Activated T-cell treated with anti-CD3 and anti-CD28 coated beads, Interleukin-2, amount 50 U/mL, for 4 hours (primary cell): Measurements from ENCODE around the gene DNAI4. TPM values are rescaled to one million over a fixed set of nuclear protein-coding genes. Genes with fewer than 3 reads are reported as not detected.
"Not testable (repeated sequence)": the region's sequence is repeated elsewhere in the genome, so short reads cannot be mapped to it uniquely, and the experiment has no call there.

Source experiments
- ATAC-seq, 2 donors: fragments of 200-7000 bp; cut with Tn5 transposase; one replicate each; pipeline ENCODE4 v1.10.0; 2021
- DNase-seq: peaks from one replicate; pipeline ENCODE4 v3.0.0-alpha.2; 2020
- H3K27me3 Mint-ChIP-seq: one replicate; pipeline ENCODE4 v1.8.0; 2021; ENCODE audit warnings: low read depth, mixed read lengths
- H3K36me3 Mint-ChIP-seq: one replicate; pipeline ENCODE4 v1.8.0; 2022; ENCODE audit warnings: mixed read lengths; ENCODE audit not compliant: insufficient read depth
- H3K4me1 Mint-ChIP-seq: one replicate; pipeline ENCODE4 v1.8.0; 2021; ENCODE audit warnings: low read depth, mixed read lengths
- H3K4me3 Mint-ChIP-seq: one replicate; pipeline ENCODE4 v1.8.0; 2021; ENCODE audit warnings: mild to moderate bottlenecking, moderate library complexity, mixed read lengths
- H3K9me3 Mint-ChIP-seq: one replicate; pipeline ENCODE4 v1.8.0; 2021; ENCODE audit warnings: mixed read lengths
- total RNA-seq, 3 donors: library from RNA; stranded (reverse); gene quantifications; one replicate each; pipeline ENCODE4 v1.2.1, GENCODE V29; 2021

Gene DNAI4, protein sequence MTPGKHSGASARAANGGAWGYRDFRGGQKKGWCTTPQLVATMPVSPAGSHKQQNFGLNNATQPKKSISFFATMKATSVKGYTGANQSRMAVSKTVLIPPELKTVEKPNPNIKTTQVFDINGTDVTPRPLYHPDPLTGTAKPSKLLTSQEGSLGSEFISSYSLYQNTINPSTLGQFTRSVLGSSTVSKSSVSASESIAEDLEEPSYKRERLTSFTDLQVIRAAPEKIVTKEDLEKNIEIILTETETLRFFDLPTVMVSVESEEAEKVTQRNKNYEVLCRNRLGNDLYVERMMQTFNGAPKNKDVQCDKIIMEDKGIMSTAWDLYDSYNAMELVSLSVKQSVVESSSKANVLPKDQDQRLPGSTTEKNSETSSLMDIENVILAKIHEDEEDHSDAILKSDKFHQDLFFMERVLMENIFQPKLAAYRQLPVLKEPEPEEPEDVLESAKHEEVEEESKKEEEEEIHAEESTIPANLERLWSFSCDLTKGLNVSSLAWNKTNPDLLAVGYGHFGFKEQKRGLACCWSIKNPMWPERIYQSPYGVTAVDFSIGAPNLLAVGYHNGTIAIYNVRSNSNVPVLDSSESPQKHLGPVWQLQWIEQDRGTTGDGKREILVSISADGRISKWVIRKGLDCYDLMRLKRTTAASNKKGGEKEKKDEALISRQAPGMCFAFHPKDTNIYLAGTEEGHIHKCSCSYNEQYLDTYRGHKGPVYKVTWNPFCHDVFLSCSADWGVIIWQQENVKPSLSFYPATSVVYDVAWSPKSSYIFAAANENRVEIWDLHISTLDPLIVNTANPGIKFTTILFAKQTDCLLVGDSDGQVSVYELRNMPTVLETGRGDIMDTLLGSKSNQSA
- total RNA-seq = 1 to 10 TPM; 1.2 to 2.6 (median 1.3) TPM

DNA sequence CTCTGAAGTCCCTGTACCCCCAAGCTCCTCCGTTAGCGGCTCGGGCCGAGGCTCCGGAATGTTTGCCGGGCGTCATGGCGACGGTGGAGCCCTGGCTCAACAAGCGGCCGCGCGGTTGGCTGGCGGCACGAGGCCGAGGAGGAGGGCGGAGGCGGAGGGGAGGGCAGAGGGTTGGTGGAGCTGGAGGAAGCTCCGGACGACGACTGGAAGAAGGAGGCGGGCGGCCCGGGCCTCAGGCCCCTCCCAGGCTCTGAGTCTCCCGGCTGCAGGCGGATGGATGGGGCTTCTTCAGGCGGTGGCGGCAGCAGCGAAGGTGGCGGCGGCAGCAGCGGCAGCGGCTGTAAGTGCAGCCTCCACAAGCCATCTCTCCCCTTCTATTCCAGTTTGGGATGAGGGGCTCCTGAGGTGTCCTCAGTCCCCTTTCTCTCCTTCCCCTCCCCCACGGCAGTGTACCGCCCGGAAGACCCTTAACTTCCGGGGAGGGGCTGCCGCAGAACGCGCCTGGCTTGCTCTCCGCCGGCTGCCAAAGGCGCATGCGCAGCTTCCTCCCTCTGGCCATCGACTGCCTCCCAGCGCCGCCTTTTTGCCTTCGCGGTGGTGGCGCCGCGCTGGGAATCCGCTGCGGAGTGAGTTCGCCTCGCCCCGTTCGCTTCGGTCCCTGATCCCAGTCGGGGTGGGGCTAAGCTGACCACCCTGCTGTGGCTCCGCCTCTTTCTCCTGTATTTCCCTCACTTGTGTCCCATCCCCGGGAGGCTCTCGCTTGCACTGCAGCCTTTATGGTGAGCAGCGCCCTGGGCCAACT lies at the start of gene DNAI4, which contains the start of gene MIER1:
TSS of gene DNAI4 (minus strand) at position 101 of the 802 bp plus-strand sequence. CDS start at position 76, 25 bp downstream.
TSS of gene MIER1 (plus strand) at position 235 of the 802 bp plus-strand sequence. CDS start at position 274, 39 bp downstream.
- Mint-ChIP-seq H3K4me3 (peak within 1 kb of the TSS; percentile 95), H3K4me1 (peaks cover 49% of the 10 kb centered on the region), H3K9me3 (no peaks in the 10 kb centered on the region), H3K27me3 (no peaks in the 10 kb centered on the region), H3K36me3 (peaks cover 2% of the 10 kb centered on the region)
- DNase-seq (peak; percentile 94), ATAC-seq (peak; percentile 96)

DNA sequence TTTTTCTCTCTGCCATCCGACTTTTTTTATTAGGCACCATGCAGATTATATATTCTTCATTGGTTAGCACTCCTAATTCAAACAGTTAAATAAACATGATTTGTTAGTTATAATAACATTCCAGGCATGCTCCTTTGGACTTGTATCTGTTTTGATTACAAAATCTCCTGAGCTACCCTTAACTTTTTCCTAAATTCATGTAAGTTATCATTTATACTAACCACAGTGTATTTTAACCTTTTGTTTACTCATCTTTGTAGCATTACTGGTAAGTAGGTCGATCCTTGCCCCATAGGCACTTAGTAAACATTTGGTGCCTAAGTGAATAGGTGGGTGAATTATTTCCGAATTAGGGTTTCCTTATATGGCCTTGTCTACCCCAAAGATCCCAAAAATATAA lies 43.9 kb upstream of the DNAI4 start:
- peaks cover 19% of the 10 kb centered on the region for H3K4me1 Mint-ChIP-seq
- peaks cover 60% of the 10 kb centered on the region for H3K36me3 Mint-ChIP-seq
- no peaks in the 10 kb centered on the region for H3K27me3 Mint-ChIP-seq
- no peaks in the 10 kb centered on the region for H3K9me3 Mint-ChIP-seq
- ATAC-seq (no peak), DNase-seq (no peak)
- H3K4me3 Mint-ChIP-seq = no peak overlapping the region

DNA sequence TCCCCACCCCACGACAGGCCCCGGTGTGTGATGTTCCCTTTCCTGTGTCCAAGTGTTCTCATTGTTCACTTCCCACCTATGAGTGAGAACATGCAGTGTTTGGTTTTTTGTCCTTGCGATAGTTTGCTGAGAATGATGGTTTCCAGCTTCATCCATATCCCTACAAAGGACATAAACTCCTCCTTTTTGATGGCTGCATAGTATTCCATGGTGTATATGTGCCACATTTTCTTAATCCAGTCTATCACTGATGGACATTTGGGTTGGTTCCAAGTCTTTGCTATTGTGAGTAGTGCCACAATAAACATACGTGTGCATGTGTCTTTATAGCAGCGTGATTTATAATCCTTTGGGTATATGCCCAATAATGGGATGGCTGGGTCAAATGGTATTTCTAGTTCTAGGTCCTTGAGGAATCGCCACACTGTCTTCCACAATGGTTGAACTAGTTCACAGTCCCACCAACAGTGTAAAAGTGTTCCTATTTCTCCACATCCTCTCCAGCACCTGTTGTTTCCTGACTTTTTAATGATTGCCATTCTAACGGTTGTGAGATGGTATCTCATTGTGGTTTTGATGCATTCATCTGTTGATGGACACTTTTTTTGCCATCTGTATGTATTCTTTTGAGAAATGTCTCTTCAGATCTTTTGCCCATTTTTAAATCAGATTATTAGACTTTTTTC lies 41.7 kb upstream of the DNAI4 start:
- H3K27me3 Mint-ChIP-seq, ATAC-seq, H3K9me3 Mint-ChIP-seq, H3K4me3 Mint-ChIP-seq, DNase-seq: not testable (repeated sequence)
- Mint-ChIP-seq H3K4me1 (peaks cover 22% of the 10 kb centered on the region), H3K36me3 (peaks cover 63% of the 10 kb centered on the region)

DNA sequence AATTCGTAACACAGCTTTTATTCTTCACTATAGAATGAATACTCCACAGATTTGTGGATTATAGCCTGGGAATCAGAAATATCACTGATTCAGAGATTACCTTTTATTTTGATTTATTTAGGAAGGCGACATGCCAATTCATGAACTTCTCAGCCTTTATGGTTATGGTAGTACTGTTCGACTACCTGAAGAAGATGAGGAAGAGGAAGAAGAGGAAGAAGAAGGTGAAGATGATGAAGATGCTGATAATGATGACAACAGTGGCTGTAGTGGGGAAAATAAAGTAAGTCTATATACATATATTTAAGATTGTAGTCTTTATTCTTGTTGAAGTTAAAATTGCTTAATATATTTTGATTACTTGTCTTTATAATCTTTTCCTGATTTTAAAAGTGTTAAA lies 33.3 kb upstream of the DNAI4 start:
- no peak overlapping the region for H3K4me3 Mint-ChIP-seq
- H3K4me1 Mint-ChIP-seq = peaks cover 50% of the 10 kb centered on the region
- no peaks in the 10 kb centered on the region for H3K9me3 Mint-ChIP-seq
- H3K27me3 Mint-ChIP-seq = no peaks in the 10 kb centered on the region
- DNase-seq (no peak), ATAC-seq (no peak)
- H3K36me3 Mint-ChIP-seq = peaks cover 52% of the 10 kb centered on the region

DNA sequence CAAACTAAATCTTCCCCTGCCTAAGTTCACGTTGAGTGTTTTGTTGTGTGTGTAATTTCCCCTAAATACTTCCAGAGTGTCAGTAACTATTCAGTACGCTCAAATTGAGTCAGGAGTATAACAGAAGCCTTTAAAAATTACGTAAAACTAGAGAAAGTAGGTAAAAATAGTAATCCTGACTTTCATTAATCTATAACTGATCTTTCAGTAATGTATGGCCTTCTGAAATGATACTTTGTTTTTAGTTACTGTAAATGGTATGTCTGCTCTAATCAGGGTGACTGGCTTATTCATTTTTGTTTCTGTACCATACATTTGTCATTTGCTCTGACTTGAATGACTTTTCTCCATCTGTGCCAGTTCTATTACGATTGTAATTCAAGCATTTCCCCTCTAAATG lies 29.6 kb upstream of the DNAI4 start:
- Mint-ChIP-seq H3K36me3 (peaks cover 46% of the 10 kb centered on the region), H3K4me3 (no peak overlapping the region), H3K4me1 (peaks cover 43% of the 10 kb centered on the region), H3K27me3 (no peaks in the 10 kb centered on the region), H3K9me3 (no peaks in the 10 kb centered on the region)
- ATAC-seq (peak; percentile 25 to 48), DNase-seq (no peak)

DNA sequence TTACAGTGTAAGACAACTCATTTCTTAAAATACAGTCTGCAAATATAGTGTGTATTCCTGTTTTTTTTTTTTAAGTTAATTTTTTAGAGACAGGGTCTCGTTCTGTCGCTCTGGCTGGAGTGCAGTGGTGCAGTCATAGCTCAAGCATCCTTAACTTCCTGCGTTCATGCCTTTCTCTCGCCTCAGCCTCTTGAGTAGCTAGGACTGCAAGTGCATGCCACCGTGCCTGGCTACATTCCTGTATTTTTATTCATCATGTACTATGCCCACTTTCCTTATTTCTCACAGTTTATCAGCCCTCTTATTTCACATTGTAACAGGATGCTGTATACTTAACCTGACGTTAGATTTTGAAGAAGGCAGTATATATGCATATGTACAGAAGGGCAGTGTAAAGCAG lies 26.9 kb upstream of the DNAI4 start:
- H3K36me3 Mint-ChIP-seq = peaks cover 54% of the 10 kb centered on the region

DNA sequence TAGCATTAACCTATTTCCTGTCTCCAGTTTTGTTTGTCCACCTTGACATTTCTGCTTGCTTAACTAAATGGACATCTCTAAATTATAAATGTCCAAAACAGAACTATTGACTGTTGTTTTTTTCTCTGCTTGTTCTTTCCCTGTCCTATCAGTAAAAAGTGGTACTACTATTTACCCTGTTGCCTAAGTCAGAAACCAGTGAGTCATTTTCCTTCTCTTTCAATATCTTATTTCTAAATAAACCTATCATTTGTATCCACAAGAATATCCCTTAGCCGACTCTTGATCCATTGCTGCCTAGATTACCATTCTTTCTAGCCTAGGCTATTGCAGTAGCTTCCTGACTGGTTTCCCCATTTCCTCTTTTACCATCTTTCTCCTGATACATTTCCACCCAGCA lies 22.6 kb upstream of the DNAI4 start:
- Mint-ChIP-seq H3K4me1 (peaks cover 42% of the 10 kb centered on the region), H3K27me3 (no peaks in the 10 kb centered on the region), H3K9me3 (no peaks in the 10 kb centered on the region), H3K36me3 (peaks cover 39% of the 10 kb centered on the region), H3K4me3 (no peak overlapping the region)
- ATAC-seq (no peak), DNase-seq (no peak)

More for the DNA sequence above, 26.9 kb upstream of the DNAI4 start:
- Mint-ChIP-seq H3K9me3 (no peaks in the 10 kb centered on the region), H3K27me3 (no peaks in the 10 kb centered on the region), H3K4me3 (no peak overlapping the region), H3K4me1 (peaks cover 52% of the 10 kb centered on the region)
- DNase-seq (no peak), ATAC-seq (no peak)

DNA sequence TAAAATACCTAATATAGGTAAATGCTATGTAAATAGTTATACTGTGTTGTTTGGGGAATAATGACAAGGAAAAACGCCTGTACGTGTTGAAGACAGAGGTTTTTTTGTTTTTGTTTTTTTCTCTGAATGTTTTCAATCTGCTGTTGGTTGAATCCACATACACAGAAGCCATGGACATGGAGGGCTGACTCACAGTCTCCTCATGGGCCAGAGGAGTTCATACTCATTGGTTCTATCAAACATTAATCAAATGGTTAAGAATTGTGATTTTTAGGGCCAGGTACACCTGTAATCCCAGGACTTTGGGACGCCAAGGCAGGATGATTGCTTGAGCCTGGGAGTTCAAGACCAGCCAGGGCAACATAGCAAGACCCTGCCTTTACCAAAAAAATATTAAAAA lies 20.7 kb upstream of the DNAI4 start:
- ATAC-seq (no peak), DNase-seq (no peak)
- Mint-ChIP-seq H3K4me1 (peaks cover 55% of the 10 kb centered on the region), H3K36me3 (peaks cover 38% of the 10 kb centered on the region), H3K27me3 (no peaks in the 10 kb centered on the region), H3K4me3 (no peak overlapping the region), H3K9me3 (no peaks in the 10 kb centered on the region)

DNA sequence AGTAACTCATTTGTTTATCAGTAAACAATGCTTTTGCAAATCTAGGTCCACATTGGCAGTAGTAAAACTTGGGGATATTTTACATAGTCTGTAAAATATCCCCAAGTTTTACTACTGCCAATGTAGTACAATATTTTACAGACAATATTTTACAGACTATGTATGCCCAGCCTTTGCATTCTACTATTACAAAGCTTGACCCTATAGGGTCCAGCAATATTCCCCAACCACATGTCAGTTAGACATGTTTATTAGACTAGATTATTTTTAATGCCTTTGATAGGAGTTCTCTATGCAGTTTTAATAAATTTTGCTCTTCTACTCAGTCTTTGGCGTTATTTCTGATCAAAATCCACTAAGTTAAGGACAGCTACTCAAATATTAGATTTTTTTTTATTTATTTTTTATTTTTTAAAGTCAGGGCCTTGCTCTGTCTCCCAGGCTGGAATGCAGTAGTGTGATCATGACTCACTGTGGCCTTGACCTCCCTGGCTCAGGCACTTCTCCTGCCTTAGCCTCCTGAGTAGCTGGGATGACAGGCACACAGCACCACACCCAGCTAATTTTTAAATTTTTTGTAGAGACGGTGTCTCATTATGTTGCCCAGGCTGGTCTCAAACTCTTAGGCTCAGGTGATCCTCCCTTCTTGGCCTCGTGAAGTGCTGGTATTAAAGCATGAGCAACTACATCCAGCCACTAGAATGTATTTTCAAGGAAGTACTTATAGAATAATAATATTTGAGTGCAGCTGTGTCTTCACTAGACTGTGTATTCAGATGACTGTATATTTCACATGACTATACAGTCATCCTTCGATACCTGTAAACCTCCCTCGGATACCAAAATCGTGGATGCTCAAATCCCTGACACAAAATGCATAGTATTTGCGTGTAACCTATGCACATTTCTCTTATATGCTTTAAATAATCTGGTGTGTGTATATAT lies 19.9 kb upstream of the DNAI4 start:
- Mint-ChIP-seq H3K4me1 (peaks cover 61% of the 10 kb centered on the region), H3K4me3 (no peak overlapping the region), H3K27me3 (no peaks in the 10 kb centered on the region), H3K36me3 (peaks cover 39% of the 10 kb centered on the region), H3K9me3 (no peaks in the 10 kb centered on the region)
- ATAC-seq (no peak), DNase-seq (no peak)

DNA sequence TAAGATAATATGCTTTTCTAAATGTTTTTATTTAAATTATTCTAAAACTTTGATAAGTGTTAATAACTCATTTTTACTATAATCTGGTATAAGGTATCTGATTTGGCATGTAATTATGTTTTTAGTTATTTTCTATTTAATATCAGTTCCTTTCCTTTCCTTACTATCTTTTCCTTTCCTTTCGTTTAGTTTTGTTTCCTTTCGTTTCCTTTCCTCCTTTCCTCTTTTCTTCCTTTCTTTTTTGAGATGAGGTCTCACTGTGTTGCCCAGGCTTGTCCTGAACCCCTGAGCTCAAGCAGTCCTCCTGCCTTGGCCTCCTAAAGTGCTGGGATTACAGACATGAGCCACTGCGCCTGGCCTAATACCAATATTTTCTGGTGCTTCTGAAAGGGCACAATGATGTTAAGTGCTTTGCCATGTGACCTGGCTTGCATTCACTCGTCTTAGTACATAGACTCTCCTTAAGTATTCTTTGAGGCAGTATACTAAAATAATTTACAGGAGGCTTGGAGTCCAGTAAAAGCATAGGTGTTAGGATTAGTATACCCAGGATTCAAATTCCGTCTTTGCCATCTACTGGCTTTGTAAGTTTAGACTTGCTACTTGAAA lies 18.8 kb upstream of the DNAI4 start:
- ATAC-seq (no peak), DNase-seq (no peak)
- no peaks in the 10 kb centered on the region for H3K9me3 Mint-ChIP-seq
- no peak overlapping the region for H3K4me3 Mint-ChIP-seq
- peaks cover 36% of the 10 kb centered on the region for H3K36me3 Mint-ChIP-seq
- peaks cover 68% of the 10 kb centered on the region for H3K4me1 Mint-ChIP-seq
- no peaks in the 10 kb centered on the region for H3K27me3 Mint-ChIP-seq

DNA sequence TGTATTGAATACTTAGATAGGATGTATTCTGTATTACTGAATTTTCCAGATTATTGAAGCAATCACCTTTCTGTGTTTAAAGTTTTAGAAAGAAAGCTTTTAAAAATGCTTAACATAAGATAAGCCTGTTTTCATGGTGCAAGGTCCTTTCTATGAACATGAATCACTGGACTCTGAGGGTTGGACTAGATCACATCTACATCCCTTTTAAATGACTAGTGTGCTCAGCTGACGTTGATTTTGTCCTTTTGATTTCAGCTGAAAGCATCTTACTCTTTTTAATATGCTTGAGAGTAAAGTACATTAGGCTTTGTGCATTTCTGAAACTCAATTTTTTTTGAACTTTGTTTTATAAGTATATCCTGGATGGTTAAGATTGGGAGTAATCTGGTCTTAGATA lies 16.3 kb upstream of the DNAI4 start:
- Mint-ChIP-seq H3K27me3 (no peaks in the 10 kb centered on the region), H3K4me1 (peaks cover 67% of the 10 kb centered on the region), H3K36me3 (peaks cover 13% of the 10 kb centered on the region), H3K4me3 (no peak overlapping the region), H3K9me3 (no peaks in the 10 kb centered on the region)
- DNase-seq (no peak), ATAC-seq (no peak)

DNA sequence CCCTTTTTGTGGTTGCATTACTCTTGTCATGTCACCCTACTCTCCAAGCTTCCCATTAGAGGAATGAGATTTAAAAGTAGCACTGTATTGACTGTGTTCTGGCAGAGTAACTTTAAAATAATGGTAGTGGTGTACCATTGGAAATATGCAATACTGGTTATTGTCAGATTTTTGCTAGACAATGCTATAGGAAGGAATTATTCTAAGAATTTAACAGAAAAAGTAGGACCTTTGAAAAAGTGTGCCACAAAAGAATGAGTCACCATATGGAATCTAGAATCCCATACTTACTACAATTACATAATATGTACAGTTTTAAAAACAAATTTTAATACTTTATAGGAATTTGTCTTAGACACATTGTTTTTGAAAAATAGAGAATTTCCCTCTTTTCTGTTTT lies 14.0 kb upstream of the DNAI4 start:
- no peak overlapping the region for H3K4me3 Mint-ChIP-seq
- ATAC-seq (no peak), DNase-seq (no peak)
- peaks cover 78% of the 10 kb centered on the region for H3K4me1 Mint-ChIP-seq
- no peaks in the 10 kb centered on the region for H3K27me3 Mint-ChIP-seq
- H3K36me3 Mint-ChIP-seq = peaks cover 12% of the 10 kb centered on the region
- no peaks in the 10 kb centered on the region for H3K9me3 Mint-ChIP-seq
